Neural cell (in vitro differentiated cells): Measurements from ENCODE around the gene ATP6V1F. TPM values are rescaled to one million over a fixed set of nuclear protein-coding genes. Genes with fewer than 3 reads are reported as not detected.

Experiments
- H2AFZ ChIP-seq: fragments of 200-600, 300-800 bp; sonication (generic), shearing (Covaris generic); 2 replicates; pipeline ENCODE4 v1.6.0; 2014; ENCODE audit warnings: low read depth, mild to moderate bottlenecking, antibody characterized with exemption, low read length, moderate library complexity
- H3F3A ChIP-seq: fragments of 200-600 bp; shearing (Covaris generic); 2 replicates; pipeline ENCODE4 v1.6.1; 2016; ENCODE audit warnings: mild to moderate bottlenecking, moderate library complexity, mixed read lengths, antibody characterized with exemption, low read length; ENCODE audit not compliant: insufficient read depth, poor library complexity, severe bottlenecking
- H3K27ac ChIP-seq: fragments of 200-600, 300-800 bp; sonication (generic), shearing (Covaris generic); 2 replicates; pipeline ENCODE4 v1.5.1; 2014; ENCODE audit warnings: mild to moderate bottlenecking, low read length, moderate library complexity
- H3K27me3 ChIP-seq: fragments of 300-800, 200-600 bp; sonication (generic), shearing (Covaris generic); 2 replicates; pipeline ENCODE4 v1.6.0; 2014; ENCODE audit warnings: mild to moderate bottlenecking, low read depth, low read length, moderate library complexity; ENCODE audit not compliant: insufficient read depth
- H3K36me3 ChIP-seq: fragments of 300-800, 200-600 bp; sonication (generic), shearing (Covaris generic); 2 replicates; pipeline ENCODE4 v1.5.1; 2014; ENCODE audit warnings: mild to moderate bottlenecking, antibody characterized with exemption, low read length, moderate library complexity; ENCODE audit not compliant: insufficient read depth
- H3K4me2 ChIP-seq: fragments of 300-800, 200-600 bp; sonication (generic), shearing (Covaris generic); 2 replicates; pipeline ENCODE4 v1.6.0; 2014; ENCODE audit warnings: mild to moderate bottlenecking, low read length
- H3K4me3 ChIP-seq: fragments of 300-800, 200-600 bp; sonication (generic), shearing (Covaris generic); 2 replicates; pipeline ENCODE4 v1.5.1; 2014; ENCODE audit warnings: mild to moderate bottlenecking, low read length, moderate library complexity
- H3K79me2 ChIP-seq: fragments of 200-600 bp; shearing (Covaris generic); replicated peaks from 2 replicates; pipeline ENCODE4 v1.6.0; 2014; ENCODE audit warnings: mild to moderate bottlenecking, low read length, moderate library complexity; ENCODE audit not compliant: insufficient read depth
- H3K9ac ChIP-seq: fragments of 300-800, 200-600 bp; sonication (generic), shearing (Covaris generic); 2 replicates; pipeline ENCODE4 v1.6.1; 2016; ENCODE audit warnings: mild to moderate bottlenecking, low read length, mixed read lengths
- H3K9me2 ChIP-seq: fragments of 200-600 bp; shearing (Covaris generic); 2 replicates; pipeline ENCODE4 v1.6.1; 2016; ENCODE audit warnings: mild to moderate bottlenecking, low read length, mixed read lengths; ENCODE audit not compliant: insufficient read depth
- H3K9me3 ChIP-seq: fragments of 200-600, 300-800 bp; sonication (generic), shearing (Covaris generic); 2 replicates; pipeline ENCODE4 v1.6.1; 2016; ENCODE audit warnings: mild to moderate bottlenecking, mixed run types, low read length, moderate library complexity, mixed read lengths
- H4K20me1 ChIP-seq: fragments of 200-600 bp; shearing (Covaris generic); 2 replicates; pipeline ENCODE4 v1.6.1; 2016; ENCODE audit warnings: mild to moderate bottlenecking, mixed run types; ENCODE audit not compliant: insufficient read depth
- CTCF ChIP-seq: fragments of 450-650 bp; IDR thresholded peaks from 2 replicates; pipeline ENCODE4 v1.5.1; 2014; ENCODE audit warnings: antibody characterized with exemption, mild to moderate bottlenecking, moderate library complexity; ENCODE audit not compliant: poor library complexity, severe bottlenecking
- EP300 ChIP-seq: fragments of 450-650 bp; conservative IDR thresholded peaks from 2 replicates; pipeline ENCODE4 v1.6.1; 2014; ENCODE audit warnings: antibody characterized with exemption, mild to moderate bottlenecking, moderate library complexity; ENCODE audit not compliant: poor library complexity, severe bottlenecking
- EZH2 ChIP-seq: fragments of 200-600, 300-800 bp; shearing (Covaris generic), sonication (generic); IDR thresholded peaks from 2 replicates; pipeline ENCODE4 v1.6.1; 2014; ENCODE audit warnings: antibody characterized with exemption, low read length, borderline replicate concordance, mild to moderate bottlenecking; ENCODE audit not compliant: insufficient read depth, poor library complexity, severe bottlenecking
- MXI1 ChIP-seq: fragments of 450-650 bp; conservative IDR thresholded peaks from 2 replicates; pipeline ENCODE4 v1.6.1; 2014; ENCODE audit warnings: antibody characterized with exemption, mild to moderate bottlenecking; ENCODE audit not compliant: poor library complexity, severe bottlenecking
- POLR2AphosphoS5 ChIP-seq: IDR thresholded peaks from 2 replicates; pipeline ENCODE4 v1.6.1; 2012
- RAD21 ChIP-seq: fragments of 450-650 bp; conservative IDR thresholded peaks from 2 replicates; pipeline ENCODE4 v1.6.1; 2014; ENCODE audit warnings: antibody characterized with exemption, mild to moderate bottlenecking, moderate library complexity
- REST ChIP-seq: IDR thresholded peaks from 2 replicates; pipeline ENCODE4 v1.6.1; 2012; ENCODE audit warnings: borderline replicate concordance
- SMC3 ChIP-seq: fragments of 450-650 bp; conservative IDR thresholded peaks from 2 replicates; pipeline ENCODE4 v1.6.1; 2014; ENCODE audit warnings: antibody characterized with exemption, mild to moderate bottlenecking, moderate library complexity; ENCODE audit not compliant: poor library complexity
- TAF1 ChIP-seq: IDR thresholded peaks from 2 replicates; pipeline ENCODE4 v1.6.1; 2012; ENCODE audit warnings: low read depth
- polyA plus RNA-seq: library from polyadenylated mRNA; depleted of rRNA; stranded (reverse); fragments of >200 nt; gene quantifications from 2 replicates; pipeline ENCODE4 v1.2.3, GENCODE V29; 2014

The ATP6V1F gene
- polyA plus RNA-seq, 1 donor from 2014 or later, result 246 TPM

GRCh38 chr7:128856001-128856718 is 6.5 kb upstream of the ATP6V1F start:
- H4K20me1 ChIP-seq, result no peaks in the 10 kb centered on the region

More at GRCh38 chr7:128856001-128856718, 6.5 kb upstream of the ATP6V1F start:
- H3K9me3 ChIP-seq, result no peaks in the 10 kb centered on the region
- H3K9ac ChIP-seq, result no peak overlapping the region
- TF ChIP-seq EZH2 (no peak), REST (no peak), SMC3 (no peak), TAF1 (no peak), RAD21 (no peak), CTCF (no peak), MXI1 (no peak), POLR2AphosphoS5 (no peak), EP300 (no peak)
- no peaks in the 10 kb centered on the region for H3K27me3 ChIP-seq
- H2AFZ ChIP-seq, result no peak overlapping the region
- H3F3A ChIP-seq, result no peaks in the 10 kb centered on the region
- no peaks in the 10 kb centered on the region for H3K36me3 ChIP-seq
- no peaks in the 10 kb centered on the region for H3K79me2 ChIP-seq
- H3K9me2 ChIP-seq, result no peaks in the 10 kb centered on the region
- H3K27ac ChIP-seq, result no peak overlapping the region
- H3K4me2 ChIP-seq, result no peak overlapping the region
- no peak overlapping the region for H3K4me3 ChIP-seq
